ENCODE data around the gene PTPRT. TPM values are rescaled to one million over a fixed set of nuclear protein-coding genes. Genes with fewer than 3 reads are reported as not detected.

Gene PTPRT
- total RNA-seq, 1 experiment from 2014 or later = 0.20 TPM

- Mint-ChIP-seq H3K27ac (ENCODE audit: unreplicated experiment) (no peak overlapping the region), H3K4me3 (ENCODE audit: unreplicated experiment) (no peak overlapping the region), H3K4me1 (ENCODE audit: low read depth, unreplicated experiment) (no peaks in the 10 kb centered on the region), H3K9me3 (ENCODE audit: unreplicated experiment) (no peaks in the 10 kb centered on the region), H3K36me3 (ENCODE audit: insufficient read depth, unreplicated experiment) (no peaks in the 10 kb centered on the region), H3K27me3 (ENCODE audit: insufficient read depth, unreplicated experiment) (peaks cover 15% of the 10 kb centered on the region)
- CTCF ChIA-PET = no interaction called here
- H3K27me3 ChIP-seq (replicated peaks; ENCODE audit: control insufficient read depth, insufficient read depth, low read length) = no peaks in the 10 kb centered on the region
- H3K4me1 ChIP-seq = no peaks in the 10 kb centered on the region
- POLR2A ChIA-PET = no interaction called here
- no peaks in the 10 kb centered on the region for H3K9me3 ChIP-seq
- intact Hi-C loops (cut with micrococcal nuclease; ENCODE audit: unreplicated experiment) = no loop called here
- no peak for DNase-seq
- no TSS peak for BruUV-seq (replicated peaks)
- no peak for TF ChIP-seq CTCF (IDR thresholded peaks at IDR 0.05; ENCODE audit: insufficient read depth in 1 of 2, low read depth in 1 of 2, low read length in 1 of 2, severe bottlenecking in 1 of 2, unreplicated experiment in 1 of 2)
- H3K4me3 ChIP-seq (ENCODE audit: low read depth, low read length) = no peak overlapping the region
- no peaks in the 10 kb centered on the region for H3K36me3 ChIP-seq (ENCODE audit: control insufficient read depth, insufficient read depth, low read length)
Observed at GRCh38 chr20:42604998-42605956, 584.4 kb downstream of the PTPRT start.

GRCh38 chr20:42603655-42604054, 586.1 kb downstream of the PTPRT start:
- Histone ChIP-seq H3K4me3 (ENCODE audit: low read depth, low read length) (no peak overlapping the region), H3K4me1 (no peaks in the 10 kb centered on the region), H3K9me3 (no peaks in the 10 kb centered on the region), H3K36me3 (ENCODE audit: control insufficient read depth, insufficient read depth, low read length) (no peaks in the 10 kb centered on the region), H3K27me3 (replicated peaks; ENCODE audit: control insufficient read depth, insufficient read depth, low read length) (no peaks in the 10 kb centered on the region)
- Mint-ChIP-seq H3K27me3 (ENCODE audit: insufficient read depth, unreplicated experiment) (peaks cover 15% of the 10 kb centered on the region), H3K9me3 (ENCODE audit: unreplicated experiment) (no peaks in the 10 kb centered on the region), H3K4me3 (ENCODE audit: unreplicated experiment) (no peak overlapping the region), H3K27ac (ENCODE audit: unreplicated experiment) (no peak overlapping the region), H3K36me3 (ENCODE audit: insufficient read depth, unreplicated experiment) (no peaks in the 10 kb centered on the region), H3K4me1 (ENCODE audit: low read depth, unreplicated experiment) (no peaks in the 10 kb centered on the region)
- no TSS peak for BruUV-seq (replicated peaks)
- POLR2A ChIA-PET = no interaction called here
- TF ChIP-seq CTCF (IDR thresholded peaks at IDR 0.05; ENCODE audit: insufficient read depth in 1 of 2, low read depth in 1 of 2, low read length in 1 of 2, severe bottlenecking in 1 of 2, unreplicated experiment in 1 of 2) = no peak
- intact Hi-C loops (cut with micrococcal nuclease; ENCODE audit: unreplicated experiment) = no loop called here
- CTCF ChIA-PET = no interaction called here
- no peak for DNase-seq

- no peaks in the 10 kb centered on the region for H3K36me3 Mint-ChIP-seq (ENCODE audit: insufficient read depth, unreplicated experiment)
- ChIA-PET POLR2A (no interaction called here), CTCF (no interaction called here)
- no TSS peak for BruUV-seq (replicated peaks)
- intact Hi-C loops (cut with micrococcal nuclease; ENCODE audit: unreplicated experiment) = no loop called here
- no peaks in the 10 kb centered on the region for H3K4me1 Mint-ChIP-seq (ENCODE audit: low read depth, unreplicated experiment)
- no peaks in the 10 kb centered on the region for H3K9me3 ChIP-seq
- H3K4me3 Mint-ChIP-seq (ENCODE audit: unreplicated experiment) = no peak overlapping the region
- no peak for DNase-seq
- no peaks in the 10 kb centered on the region for H3K9me3 Mint-ChIP-seq (ENCODE audit: unreplicated experiment)
- no peaks in the 10 kb centered on the region for H3K4me1 ChIP-seq
- no peak overlapping the region for H3K4me3 ChIP-seq (ENCODE audit: low read depth, low read length)
- H3K27ac Mint-ChIP-seq (ENCODE audit: unreplicated experiment) = no peak overlapping the region
- no peaks in the 10 kb centered on the region for H3K36me3 ChIP-seq (ENCODE audit: control insufficient read depth, insufficient read depth, low read length)
- peaks cover 17% of the 10 kb centered on the region for H3K27me3 Mint-ChIP-seq (ENCODE audit: insufficient read depth, unreplicated experiment)
- no peak for TF ChIP-seq CTCF (IDR thresholded peaks at IDR 0.05; ENCODE audit: insufficient read depth in 1 of 2, low read depth in 1 of 2, low read length in 1 of 2, severe bottlenecking in 1 of 2, unreplicated experiment in 1 of 2)
- no peaks in the 10 kb centered on the region; the same call in 1 of the 2 replicates for H3K27me3 ChIP-seq (replicated peaks; ENCODE audit: control insufficient read depth, insufficient read depth, low read length)
Observed at GRCh38 chr20:42598581-42598980, 591.1 kb downstream of the PTPRT start.
